ENCODE data around the gene TMEM52B.

Gene TMEM52B

DNA sequence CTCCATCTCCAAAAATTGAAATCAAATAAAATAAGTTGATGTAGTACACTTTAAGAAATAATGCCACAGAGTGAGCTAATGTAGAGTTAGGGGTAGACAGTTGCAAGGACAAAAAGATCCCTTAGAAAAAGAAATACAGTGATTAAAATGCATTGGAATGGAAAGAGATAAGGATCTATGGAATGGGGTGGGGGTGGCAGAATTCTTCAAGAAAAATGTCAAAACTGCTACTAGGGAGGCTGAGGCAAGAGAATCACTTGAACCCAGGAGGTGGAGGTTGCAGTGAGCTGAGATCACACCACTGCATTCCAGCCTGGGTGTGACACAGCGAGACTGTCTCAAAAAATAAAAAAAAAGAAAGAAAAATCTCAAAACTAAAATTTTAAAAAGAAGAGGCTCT lies 13.4 kb upstream of the TMEM52B start:
- no peak for DNase-seq (ENCODE audit: insufficient read length, low spot score)
- FAIRE-seq, result no peak
- TF ChIP-seq SPI1 (IDR thresholded peaks at IDR 0.05; ENCODE audit: low read depth, low read length) (no peak), PAX5 (IDR thresholded peaks at IDR 0.05; ENCODE audit: insufficient read depth, low read length, severe bottlenecking) (no peak), POU2F2 (IDR thresholded peaks at IDR 0.05; ENCODE audit: low read depth, low read length) (no peak), TAF1 (IDR thresholded peaks at IDR 0.05; ENCODE audit: low read depth, low read length) (no peak), POLR2AphosphoS5 (IDR thresholded peaks at IDR 0.05; ENCODE audit: low read depth, low read length) (no peak), POLR2A (IDR thresholded peaks at IDR 0.05; ENCODE audit: low read depth, low read length) (no peak)

DNA sequence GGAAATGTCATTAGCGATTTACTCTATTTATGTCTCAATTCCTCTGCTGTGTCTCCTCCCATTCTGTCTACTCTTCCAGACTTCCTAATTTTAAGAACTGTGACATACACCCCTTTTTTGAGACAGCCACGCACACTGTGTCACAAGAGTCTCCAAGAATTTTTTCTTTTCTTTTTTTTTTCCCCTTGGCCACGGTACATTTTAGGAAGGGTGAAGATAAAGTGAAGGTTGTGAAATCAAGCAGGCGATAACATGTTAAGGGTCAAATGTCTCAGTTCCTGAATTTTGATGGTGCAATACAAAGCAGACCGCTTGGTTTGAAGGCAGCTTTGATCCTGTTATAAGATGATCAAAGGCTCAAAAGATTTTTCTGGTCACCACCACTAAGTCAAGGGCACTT lies 11.2 kb upstream of the TMEM52B start:
- TF ChIP-seq SPI1 (IDR thresholded peaks at IDR 0.05; ENCODE audit: low read depth, low read length) (peak; percentile 71), POLR2A (IDR thresholded peaks at IDR 0.05; ENCODE audit: low read depth, low read length) (no peak)
- DNase-seq (ENCODE audit: insufficient read length, low spot score) (no peak), FAIRE-seq (no peak)

DNA sequence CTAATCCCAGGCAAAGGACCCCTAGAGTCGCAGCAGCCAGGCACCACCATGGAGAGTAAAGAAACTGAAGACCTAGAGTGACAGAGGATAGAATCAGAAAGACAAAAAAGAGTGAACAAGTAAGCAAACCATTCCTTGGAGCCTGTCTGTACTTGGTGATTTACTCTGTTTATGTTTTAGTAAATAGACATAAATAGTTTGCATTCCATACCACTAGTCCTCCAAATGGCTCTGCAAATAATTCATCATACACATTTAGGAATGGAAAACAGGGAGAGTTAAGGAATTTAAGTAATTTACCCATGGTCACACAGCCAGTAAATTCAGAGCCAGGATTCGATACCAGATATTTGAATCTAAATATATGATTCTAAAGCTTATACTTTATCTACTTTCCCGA lies 9.7 kb upstream of the TMEM52B start:
- FAIRE-seq (no peak), DNase-seq (ENCODE audit: insufficient read length, low spot score) (no peak)

DNA sequence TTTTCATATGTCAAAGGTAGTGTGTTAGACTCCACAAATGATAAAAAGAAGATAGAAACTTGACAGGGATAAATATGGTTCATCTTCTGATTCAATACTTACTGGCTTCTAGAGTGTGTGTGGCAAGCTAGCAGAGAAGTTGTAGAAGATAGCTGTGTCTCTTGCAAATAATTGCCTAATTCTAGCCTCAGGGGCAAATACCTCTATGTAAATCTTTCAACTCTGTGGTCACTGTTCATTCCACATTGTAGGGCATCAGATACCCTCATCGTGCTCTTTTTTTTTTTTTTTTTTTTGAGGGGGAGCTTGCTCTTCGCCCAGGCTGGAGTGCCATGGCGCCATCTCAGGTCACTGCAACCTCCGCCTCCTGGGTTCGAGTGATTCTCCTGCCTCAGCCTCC lies 8.6 kb upstream of the TMEM52B start:
- TF ChIP-seq PAX5 (IDR thresholded peaks at IDR 0.05; ENCODE audit: insufficient read depth, low read length, severe bottlenecking) (no peak), TAF1 (IDR thresholded peaks at IDR 0.05; ENCODE audit: low read depth, low read length) (no peak), SPI1 (IDR thresholded peaks at IDR 0.05; ENCODE audit: low read depth, low read length) (no peak), POLR2A (IDR thresholded peaks at IDR 0.05; ENCODE audit: low read depth, low read length) (no peak), POLR2AphosphoS5 (IDR thresholded peaks at IDR 0.05; ENCODE audit: low read depth, low read length) (no peak), POU2F2 (IDR thresholded peaks at IDR 0.05; ENCODE audit: low read depth, low read length) (no peak)
- FAIRE-seq, result no peak
- DNase-seq (ENCODE audit: insufficient read length, low spot score), result no peak

More for the DNA sequence above, 9.7 kb upstream of the TMEM52B start:
- TF ChIP-seq PAX5 (IDR thresholded peaks at IDR 0.05; ENCODE audit: insufficient read depth, low read length, severe bottlenecking), result no peak
- TF ChIP-seq POLR2AphosphoS5 (IDR thresholded peaks at IDR 0.05; ENCODE audit: low read depth, low read length), result no peak
- no peak for TF ChIP-seq POU2F2 (IDR thresholded peaks at IDR 0.05; ENCODE audit: low read depth, low read length)
- no peak for TF ChIP-seq TAF1 (IDR thresholded peaks at IDR 0.05; ENCODE audit: low read depth, low read length)
- TF ChIP-seq SPI1 (IDR thresholded peaks at IDR 0.05; ENCODE audit: low read depth, low read length), result no peak
- no peak for TF ChIP-seq POLR2A (IDR thresholded peaks at IDR 0.05; ENCODE audit: low read depth, low read length)

DNA sequence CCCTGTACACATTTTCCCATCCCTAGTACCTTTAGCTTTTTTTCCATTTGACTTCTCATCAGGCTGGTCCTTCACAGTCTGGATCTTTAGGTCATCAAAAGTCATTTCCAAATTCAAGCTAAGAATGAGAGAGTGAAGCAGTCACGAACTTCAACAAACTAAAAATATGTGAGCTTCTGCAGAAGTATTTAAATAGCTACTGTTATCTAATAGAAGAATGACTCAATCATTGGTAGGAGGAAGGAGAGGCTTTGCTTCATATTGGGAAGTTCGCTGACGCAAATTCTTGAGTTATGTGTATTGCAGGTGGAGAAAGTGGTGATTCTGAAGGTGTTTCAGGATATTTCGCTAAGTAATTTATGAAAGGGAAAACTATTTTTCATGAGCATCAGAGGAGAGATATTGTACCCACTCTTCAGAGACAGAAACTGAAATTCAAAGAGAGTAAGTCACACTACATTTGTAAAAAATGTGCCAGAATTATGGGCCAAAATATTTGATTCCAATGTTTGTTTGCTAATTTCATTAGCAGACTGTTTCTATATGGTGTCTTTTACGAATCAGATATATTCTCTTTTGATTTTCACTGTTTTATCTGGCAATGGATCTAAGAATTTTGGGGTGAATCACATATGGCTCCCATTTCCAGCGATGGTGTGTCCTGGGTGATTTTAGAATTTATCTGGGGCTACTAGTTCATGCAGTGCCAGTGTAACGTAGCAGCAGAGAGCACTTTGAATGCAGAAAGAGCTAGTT lies 6.7 kb upstream of the TMEM52B start, which contains the start of gene OLR1:
Gene OLR1 (minus strand): TSS at position 160 of the 756 bp plus-strand sequence. CDS start 55 bp downstream, at position 105.
- DNase-seq (ENCODE audit: insufficient read length, low spot score) (no peak), FAIRE-seq (no peak)
- no peak for TF ChIP-seq POU2F2 (IDR thresholded peaks at IDR 0.05; ENCODE audit: low read depth, low read length)

DNA sequence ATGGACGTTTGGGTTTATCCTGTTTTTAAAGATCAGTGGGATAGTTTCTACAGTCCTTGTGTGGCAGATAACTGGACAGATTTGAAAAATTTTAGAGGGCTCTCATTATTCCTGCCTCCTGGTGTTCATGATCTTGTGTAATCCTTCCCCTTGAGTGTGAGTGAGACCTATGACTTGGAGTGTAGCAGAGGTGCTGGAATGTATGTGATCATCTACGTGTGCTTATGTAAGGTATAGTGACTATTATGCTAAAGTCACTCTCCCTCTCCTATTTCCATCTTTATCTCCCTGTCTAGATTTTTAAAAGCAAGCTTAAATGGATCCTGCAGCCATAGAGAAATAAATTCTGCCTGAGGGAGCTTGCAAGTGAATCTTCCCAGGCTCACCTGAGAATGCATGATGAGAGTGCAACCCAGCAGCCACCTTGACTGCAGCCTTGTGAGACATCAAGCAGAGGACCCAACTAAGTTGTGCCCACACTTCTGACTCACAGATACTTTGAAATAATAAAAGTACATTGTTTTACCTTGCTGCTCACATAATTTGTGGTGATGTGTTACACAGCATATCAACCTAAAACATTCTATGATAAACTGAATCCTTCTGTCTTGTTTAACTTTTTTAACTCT lies 3.7 kb upstream of the TMEM52B start:
- DNase-seq (ENCODE audit: insufficient read length, low spot score) (no peak), FAIRE-seq (no peak)
- no peak for TF ChIP-seq POU2F2 (IDR thresholded peaks at IDR 0.05; ENCODE audit: low read depth, low read length)
- TF ChIP-seq POLR2A (IDR thresholded peaks at IDR 0.05; ENCODE audit: low read depth, low read length), result no peak
- TF ChIP-seq PAX5 (IDR thresholded peaks at IDR 0.05; ENCODE audit: insufficient read depth, low read length, severe bottlenecking), result no peak
- TF ChIP-seq SPI1 (IDR thresholded peaks at IDR 0.05; ENCODE audit: low read depth, low read length), result no peak
- no peak for TF ChIP-seq TAF1 (IDR thresholded peaks at IDR 0.05; ENCODE audit: low read depth, low read length)
- no peak for TF ChIP-seq POLR2AphosphoS5 (IDR thresholded peaks at IDR 0.05; ENCODE audit: low read depth, low read length)

DNA sequence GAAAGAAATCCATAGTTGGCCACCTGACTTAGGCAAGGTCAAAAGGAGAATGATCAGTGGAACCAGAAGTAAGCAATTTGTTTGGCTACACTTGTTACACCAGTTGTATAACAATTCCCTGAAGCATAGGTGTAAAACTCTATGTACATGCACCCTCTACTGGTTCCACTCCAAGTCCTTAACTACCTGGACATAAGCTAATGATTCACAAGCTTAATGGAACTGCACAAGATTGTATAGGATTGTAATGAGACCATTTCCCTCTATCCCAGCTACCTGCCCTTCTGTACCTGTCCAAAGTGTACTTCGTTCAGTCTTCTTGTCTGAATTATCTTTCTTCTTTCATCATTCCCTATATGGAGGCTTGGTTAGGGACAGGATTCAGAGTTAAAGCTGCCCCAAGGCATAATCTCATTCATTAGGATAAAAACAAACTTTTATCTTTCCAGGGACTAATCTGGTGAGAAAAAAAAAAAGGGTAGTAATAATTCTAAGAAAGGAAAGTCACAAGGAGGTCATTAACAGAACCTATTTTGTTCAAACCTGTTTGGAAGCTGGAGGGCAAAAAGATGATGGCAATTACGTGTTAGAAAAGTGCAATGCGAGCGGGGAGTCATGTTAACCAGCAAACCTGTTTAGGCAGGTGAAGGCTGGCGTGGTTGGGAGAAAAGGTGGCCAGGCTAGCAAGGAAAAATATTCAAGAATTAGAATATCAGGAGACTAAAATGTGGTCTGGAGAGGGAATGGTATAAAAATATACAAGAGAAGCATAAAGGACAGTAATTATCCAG lies 2.8 kb upstream of the TMEM52B start:
- DNase-seq (ENCODE audit: insufficient read length, low spot score) (no peak), FAIRE-seq (peak; percentile 56)
- TF ChIP-seq POLR2AphosphoS5 (IDR thresholded peaks at IDR 0.05; ENCODE audit: low read depth, low read length) (no peak), POLR2A (IDR thresholded peaks at IDR 0.05; ENCODE audit: low read depth, low read length) (no peak)

DNA sequence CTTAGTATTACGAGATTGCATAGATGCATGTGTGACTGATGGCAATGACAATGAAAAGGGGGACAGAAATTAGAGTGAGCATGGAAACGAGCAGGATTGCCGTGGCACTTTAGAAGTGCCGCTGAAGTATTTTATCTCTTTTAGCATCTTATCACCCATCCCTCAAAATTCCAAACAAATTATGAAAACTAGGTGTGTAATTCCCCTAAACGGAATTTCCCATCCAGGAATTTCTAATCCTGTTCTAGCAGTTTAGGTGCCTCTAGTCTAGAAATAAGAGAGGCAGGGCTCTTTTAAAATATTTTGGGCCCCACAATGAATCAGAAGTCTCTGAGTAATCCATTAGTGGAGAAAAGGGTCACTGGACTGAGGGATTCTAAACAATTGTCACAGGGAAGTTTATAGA lies 947 bp downstream of the TMEM52B start:
- FAIRE-seq (no peak), DNase-seq (ENCODE audit: insufficient read length, low spot score) (no peak)
- TF ChIP-seq TAF1 (IDR thresholded peaks at IDR 0.05; ENCODE audit: low read depth, low read length) (no peak), SPI1 (IDR thresholded peaks at IDR 0.05; ENCODE audit: low read depth, low read length) (no peak), POU2F2 (IDR thresholded peaks at IDR 0.05; ENCODE audit: low read depth, low read length) (no peak), POLR2AphosphoS5 (IDR thresholded peaks at IDR 0.05; ENCODE audit: low read depth, low read length) (no peak), PAX5 (IDR thresholded peaks at IDR 0.05; ENCODE audit: insufficient read depth, low read length, severe bottlenecking) (no peak), POLR2A (IDR thresholded peaks at IDR 0.05; ENCODE audit: low read depth, low read length) (no peak)

DNA sequence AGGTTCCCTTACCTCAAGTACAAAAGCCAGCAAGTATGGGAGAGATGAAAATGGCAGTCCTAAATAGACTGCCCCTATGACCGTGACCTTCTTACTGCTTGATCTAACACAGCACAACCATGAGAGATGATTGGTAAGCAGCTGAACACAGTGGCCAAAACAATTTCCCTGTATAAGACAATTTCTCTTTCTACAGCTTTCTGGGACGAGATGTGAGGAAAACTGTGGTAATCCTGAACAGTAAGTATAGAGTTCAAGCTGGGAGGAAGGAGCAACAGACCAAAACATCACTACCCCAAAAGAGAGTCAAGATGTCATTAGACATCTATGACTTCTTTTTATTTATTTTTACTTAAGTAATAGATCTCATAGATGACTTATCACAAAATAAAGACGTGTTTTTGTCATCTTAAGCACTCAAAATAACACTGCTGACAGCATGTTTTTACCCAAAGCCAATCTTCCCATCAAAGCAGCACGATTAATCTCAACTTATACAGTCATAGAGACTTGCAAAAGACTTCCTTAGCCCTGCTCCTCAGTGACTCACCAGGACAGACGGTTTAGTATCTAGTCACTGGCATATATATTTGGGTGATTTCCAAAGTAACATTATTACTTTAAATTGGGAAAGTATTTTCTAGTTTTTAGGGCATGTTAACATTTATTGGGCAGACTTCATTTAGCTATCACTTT lies 3.7 kb downstream of the TMEM52B start:
- DNase-seq (ENCODE audit: insufficient read length, low spot score) (no peak), FAIRE-seq (no peak)
- TF ChIP-seq SPI1 (IDR thresholded peaks at IDR 0.05; ENCODE audit: low read depth, low read length) (no peak), TAF1 (IDR thresholded peaks at IDR 0.05; ENCODE audit: low read depth, low read length) (no peak), PAX5 (IDR thresholded peaks at IDR 0.05; ENCODE audit: insufficient read depth, low read length, severe bottlenecking) (no peak), POLR2A (IDR thresholded peaks at IDR 0.05; ENCODE audit: low read depth, low read length) (no peak), POLR2AphosphoS5 (IDR thresholded peaks at IDR 0.05; ENCODE audit: low read depth, low read length) (no peak), POU2F2 (IDR thresholded peaks at IDR 0.05; ENCODE audit: low read depth, low read length) (no peak)
